Measurements from ENCODE around the gene MIS18BP1.
"Not testable (repeated sequence)": the region's sequence is repeated elsewhere in the genome, so short reads cannot be mapped to it uniquely, and the experiment has no call there.

Gene MIS18BP1

DNA sequence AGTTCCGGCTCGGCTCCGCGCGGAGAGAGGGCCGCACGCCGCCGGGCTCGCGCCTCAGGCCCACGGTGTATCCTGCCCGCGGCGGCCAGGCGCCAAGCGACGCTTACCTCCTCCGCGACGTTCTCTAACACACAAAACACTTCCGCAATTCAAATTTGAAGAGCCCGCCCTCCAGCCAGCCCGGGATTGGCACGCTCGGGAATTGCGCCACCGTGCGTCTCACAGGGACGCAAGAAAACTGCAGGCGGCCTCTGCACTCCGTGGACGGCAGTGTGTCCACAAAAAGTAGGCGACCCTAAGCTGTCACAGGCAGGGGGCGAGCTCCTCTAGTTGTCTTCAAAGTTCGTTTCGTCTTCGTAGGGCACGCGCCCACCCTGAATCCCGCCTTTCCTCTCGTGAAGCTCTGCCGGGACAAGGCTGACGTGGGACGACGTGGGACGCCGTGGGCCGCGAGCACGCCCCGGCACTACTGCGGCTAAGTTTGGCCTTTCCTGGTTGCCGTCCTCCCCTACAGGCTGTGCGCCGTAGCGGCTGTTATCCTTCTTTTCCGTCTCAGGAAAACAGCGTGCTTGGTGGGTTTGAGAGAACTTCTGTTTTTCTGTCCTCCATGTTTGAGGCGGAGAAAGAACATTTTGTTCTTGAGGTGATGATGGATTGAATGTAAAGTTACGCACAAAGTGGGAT, at the start of gene MIS18BP1:
Gene MIS18BP1, minus strand, starts transcription at position 133 of the 684 bp plus-strand sequence. CDS start 5,916 bp downstream, outside the sequence.
- peak; percentile 90 to 98 for DNase-seq

DNA sequence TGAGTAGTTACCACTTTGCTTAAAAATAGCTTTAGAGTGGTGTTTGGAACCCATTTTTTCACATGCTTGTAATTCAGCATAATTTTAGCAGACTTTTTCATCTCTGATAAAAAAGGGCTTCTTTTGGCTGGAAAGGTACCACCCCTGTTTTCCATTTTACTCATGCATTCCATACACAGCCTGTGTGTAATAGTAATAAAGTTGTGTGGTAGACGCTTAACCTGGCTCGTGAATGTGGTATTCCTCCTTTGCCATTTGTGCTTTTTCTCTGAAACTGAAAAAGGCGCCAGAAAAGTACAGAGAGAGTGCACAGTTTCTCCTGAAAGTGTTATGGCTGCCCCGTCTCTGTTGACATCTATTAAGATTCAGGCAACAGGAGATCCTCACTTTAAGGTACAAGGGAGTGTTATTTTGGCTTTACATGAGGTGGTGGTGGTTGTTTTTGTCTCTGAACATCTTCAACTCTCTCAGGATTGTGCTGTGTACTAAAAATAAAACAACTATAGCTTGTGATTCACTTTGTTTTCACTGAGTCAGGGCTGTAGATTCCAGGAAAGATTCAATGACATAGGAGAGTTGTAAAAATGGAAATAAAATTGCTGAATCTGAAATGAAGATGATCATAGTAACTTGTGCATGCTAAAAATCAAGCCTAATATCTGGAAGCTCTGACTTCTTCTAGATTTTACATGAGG, 45.6 kb upstream of the MIS18BP1 start:
- no peak for DNase-seq

DNA sequence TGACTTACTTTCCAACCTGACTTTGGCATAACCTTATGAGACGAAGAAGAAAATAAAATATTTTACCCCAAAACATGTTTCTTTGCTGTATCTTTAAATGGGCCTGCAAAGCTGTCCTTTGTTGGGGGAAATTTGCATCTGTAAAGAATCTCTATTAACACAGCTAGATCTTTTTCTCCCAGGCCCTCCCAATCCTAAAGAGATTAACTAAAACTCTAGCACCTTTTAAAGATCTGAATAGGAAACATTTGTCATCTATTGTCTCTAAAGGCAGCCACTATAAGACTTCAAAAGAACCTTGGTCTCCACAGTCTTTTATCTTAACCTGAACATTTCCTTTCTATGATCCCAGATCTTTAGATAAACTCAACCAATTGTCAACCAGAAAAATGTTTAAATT, 41.8 kb upstream of the MIS18BP1 start:
- DNase-seq: not testable (repeated sequence)

DNA sequence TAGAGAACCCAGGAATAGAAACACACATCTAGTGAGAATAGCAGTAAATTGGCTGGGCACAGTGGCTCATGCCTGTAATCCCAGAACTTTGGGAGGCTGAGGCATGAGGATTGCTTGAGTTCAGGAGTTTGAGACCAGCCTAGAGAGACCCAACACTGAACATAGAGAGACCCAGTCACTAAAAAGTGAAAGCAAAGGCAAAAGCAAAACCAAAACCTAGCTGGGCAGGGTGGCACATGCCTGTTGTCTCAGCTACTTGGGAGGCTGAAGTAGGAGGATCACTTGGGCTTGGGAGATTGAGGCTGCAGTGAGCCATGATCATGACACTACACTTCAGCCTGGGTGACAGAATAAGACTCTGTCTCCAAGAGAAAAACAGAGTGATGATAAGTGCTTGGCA, 37.5 kb upstream of the MIS18BP1 start:
- no peak for DNase-seq

DNA sequence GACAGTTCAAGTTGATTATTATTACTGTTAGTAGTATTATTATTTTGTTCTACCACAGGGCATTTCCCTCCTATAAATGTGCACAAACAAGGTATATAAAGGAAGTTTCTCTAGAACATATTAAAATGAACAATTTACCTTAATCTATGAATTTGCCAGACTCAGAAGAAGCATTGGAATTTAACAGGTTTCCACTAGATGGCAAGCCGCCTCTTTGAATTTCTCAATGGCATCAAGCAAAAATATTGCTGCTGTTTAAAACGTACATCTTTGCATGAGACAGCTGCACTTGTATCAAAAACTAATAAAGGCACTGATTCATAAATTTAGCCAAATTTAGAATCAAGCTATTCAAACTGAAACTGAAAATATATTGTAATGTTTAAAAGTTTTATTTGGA, 34.6 kb upstream of the MIS18BP1 start:
- DNase-seq: no peak

DNA sequence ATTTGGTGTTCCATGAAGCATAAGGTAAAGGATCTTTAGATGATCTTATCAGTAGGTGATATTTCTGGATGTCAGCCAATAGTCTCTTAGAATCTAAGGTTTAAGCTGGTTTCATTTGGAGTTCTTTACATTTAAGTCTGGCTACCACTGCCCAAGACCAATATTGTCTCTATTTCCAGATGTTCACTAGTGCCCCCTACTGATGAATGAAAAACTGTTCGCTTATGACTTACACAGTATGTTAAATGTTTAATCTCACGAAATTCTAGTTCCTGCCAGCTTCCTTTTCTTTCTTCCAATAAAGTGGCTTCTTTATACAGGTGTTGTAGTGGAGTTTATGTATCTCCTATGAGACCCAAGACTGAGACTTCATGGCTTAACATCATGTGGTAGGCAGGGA, 31.8 kb upstream of the MIS18BP1 start:
- no peak for DNase-seq

DNA sequence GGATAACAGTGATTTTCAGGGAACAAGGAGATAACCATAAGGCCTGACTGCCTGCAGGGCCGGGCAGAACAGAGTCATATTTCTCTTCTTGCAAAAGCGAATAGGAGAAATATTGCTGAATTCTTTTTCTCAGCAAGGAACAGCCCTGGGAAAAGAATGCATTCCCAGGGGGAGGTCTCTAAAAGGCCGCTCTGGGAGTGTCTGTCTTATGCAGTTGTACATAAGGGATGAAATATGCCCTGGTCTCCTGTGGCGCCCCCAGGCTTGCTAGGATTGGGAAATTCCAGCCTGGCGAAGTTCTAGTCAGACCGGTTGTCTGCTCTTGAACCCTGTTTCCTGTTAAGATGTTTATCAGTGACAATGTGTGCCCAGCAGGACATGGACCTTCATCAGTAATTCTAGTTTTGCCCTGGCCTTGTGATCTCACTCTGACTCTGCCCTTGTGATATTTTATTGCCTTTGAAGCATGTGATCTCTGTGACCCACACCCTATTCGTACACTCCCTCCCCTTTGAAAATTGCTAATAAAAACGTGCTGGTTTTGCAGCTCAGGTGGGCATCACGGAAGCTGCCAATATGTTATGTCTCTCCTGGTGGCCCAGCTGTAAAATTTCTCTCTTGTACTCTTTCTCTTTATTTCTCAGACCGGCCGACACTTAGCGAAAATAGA, 28.9 kb upstream of the MIS18BP1 start:
- not testable (repeated sequence) for DNase-seq

DNA sequence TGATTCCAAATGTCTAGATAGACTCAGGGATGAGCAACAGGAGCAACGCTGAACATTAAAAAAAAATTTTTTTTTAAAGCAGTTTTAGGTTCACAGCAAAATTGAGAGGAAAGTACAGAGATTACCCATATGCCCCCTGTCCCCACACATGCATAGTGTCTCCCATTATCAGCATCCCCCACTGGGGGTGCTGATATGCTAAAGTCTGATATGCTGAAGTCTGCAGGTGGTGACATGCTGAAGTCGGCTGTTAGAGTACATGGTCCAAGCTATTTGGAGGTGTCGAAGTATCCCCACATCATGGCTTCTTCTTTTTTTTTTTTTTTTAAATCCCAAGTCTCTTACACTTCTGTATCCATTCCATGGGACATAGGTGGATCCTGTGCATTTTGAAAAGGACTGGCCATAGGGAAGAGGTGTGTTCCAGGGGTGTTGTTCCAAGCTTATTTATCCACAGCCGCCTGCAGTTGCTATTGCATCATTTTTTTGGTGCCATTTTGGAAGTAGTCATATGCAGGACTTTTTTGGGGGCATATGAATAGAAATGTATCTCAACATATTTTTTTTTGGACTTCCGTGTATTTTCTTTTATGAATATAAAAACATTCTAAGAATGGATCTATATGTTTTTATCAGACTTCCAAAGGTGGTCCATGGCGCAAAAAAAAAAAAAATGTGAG, 19.0 kb upstream of the MIS18BP1 start:
- DNase-seq: no peak

DNA sequence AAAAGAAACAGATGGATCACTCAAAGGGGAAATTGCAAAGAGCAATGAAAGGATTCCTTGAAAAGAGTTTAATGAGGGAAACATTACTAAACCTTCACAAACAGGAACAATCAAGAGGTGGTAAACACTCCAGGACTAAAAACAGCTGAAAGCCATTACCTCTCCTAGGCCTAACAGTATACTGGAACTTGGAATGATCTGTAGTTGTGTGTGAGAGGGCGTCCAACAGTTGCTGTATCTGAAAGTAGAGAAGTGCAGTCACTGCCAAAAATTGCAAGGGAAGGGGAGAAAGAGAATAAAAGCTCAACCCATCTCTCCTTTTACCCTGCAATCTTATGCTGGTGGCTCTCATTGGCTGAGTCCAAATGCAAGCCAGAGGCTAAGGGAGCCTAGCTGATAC, 17.0 kb upstream of the MIS18BP1 start:
- DNase-seq: no peak

DNA sequence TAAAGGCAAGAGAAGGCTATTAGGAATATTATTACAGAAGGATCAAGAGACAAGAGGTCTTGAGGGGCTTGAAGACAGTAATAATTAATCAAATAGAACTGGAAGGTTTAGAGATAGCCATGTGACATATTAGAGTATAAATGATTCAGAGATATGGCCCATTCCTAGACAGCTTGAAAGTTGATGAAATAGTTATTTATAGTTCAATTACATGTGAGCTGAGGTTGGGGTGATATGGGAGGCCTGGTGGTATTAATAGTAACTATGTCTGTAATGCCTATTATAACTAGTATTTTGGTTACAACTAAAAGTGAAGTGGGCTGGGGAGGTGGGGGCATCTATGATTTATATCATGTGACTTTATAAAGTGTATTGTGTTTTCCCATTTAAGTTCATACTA, 14.1 kb upstream of the MIS18BP1 start:
- no peak for DNase-seq

DNA sequence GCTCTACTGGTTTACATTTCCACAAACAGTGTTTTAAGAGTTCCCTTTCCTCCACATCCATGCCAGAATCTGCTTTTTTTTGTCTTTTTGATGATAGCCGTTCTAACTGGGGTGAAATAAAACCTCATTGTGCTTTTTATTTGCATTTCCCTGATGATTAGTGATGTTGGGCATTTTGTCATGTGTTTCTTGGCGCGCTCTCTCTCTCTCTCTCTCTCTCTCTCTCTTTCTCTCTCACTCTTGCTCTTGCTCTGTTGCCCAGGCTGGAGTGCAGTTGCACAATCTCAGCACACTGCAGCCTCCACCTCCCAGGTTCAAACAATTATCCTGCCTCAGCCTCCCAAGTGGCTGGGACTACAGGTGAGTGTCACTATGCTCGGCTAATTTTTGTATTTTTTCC, 9.6 kb upstream of the MIS18BP1 start:
- no peak for DNase-seq

DNA sequence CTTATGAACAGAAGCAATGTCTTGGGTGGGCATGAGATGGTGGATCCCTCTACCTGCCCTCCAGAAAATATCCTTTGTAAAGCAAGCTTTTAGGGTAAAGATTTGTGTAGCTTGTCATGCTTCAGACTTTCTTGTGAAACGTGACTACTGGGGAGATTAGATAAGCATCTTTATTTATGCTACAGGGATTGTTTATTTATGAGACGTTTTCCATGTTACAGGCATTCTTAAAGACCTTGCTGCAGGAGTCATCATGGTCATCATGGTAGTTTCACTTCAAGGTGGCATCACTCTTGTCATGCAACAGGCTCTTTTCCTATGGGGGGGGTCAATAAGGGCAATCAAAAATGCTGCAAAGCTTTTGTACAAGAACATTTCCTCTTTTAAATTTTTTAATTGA, 8.2 kb upstream of the MIS18BP1 start:
- DNase-seq: no peak

DNA sequence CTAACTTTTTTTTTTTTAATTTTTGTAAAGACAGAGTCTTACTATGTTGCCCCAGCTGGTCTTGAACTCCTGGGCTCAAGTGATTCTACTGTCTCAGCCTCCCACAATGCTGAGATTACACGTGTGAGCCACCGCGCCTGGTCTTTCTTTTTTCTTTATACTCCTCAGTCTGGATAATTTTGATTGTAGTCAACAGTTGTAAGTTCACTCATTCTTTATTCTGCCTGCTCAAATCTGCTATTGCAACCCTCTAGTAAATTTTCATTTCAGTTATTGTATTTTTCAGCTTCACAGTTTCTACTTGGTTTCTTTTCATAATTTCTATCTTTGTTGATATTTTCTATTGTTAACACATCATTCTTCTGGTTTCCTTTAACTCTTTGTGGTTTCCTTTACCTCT, 5.8 kb upstream of the MIS18BP1 start:
- DNase-seq: no peak

DNA sequence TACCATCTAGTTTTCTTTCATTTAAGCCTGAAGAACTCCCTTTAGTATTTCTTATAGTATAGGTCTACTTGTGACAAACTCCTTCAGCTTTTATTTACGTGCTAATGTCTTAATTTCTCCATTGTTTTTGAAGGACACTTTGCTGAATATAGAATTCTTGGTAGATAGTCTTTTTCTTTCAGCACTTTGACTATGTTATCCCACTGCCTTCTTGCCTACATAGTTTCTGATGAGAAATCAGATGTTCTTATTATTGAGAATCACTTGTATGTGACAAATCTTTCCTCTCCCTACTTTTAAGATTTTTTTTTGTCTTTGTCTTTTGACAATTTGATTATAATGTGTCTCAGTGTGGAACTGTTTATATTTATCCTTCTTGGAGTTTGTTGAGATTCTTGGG, 5.1 kb upstream of the MIS18BP1 start:
- no peak for DNase-seq

DNA sequence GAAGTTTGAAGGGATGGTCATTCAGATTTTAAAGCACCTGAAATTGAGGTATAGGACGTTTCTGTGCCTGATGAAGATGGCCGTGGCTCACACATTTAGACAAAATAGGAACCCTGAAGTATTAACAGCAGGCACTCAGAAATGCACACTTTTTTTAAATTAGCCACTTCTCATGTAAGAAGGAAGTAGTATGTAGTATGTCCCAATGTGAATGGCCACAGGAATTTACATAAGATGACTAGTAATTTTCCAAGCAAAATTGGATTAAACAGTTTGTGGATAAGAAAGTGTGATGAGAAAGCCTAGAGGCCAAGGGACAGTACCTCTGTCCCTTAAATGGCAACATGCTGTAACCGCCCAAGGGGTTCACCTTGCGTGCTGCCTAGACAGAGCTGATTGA, 1.8 kb upstream of the MIS18BP1 start:
- no peak for DNase-seq

DNA sequence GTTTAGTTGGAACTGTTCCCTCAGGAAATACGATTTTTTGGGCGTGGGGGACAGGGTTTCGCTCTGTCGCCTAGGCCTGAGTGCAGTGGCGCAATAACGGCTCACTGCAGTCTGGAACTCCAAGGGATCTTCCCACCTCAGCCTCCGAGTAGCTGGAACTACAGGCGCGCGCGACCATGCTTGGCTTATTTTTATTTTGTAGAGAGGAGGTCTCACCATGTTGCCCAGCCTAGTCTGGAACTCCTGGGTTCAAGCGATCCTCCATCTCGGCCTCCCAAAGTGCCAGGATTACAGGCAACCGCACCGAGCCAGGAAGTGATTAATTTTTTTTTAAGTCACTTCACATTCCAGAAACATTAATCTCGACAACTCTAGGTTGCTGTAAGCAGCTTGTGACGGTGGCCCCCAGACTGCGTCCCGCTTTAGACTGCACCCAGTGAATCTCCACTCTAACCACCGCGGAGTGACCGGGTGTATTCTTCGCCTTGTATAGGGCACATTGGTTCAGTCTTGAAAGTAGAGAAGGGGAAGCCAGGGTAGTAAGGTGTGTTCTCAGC, 830 bp upstream of the MIS18BP1 start:
- DNase-seq: no peak

DNA sequence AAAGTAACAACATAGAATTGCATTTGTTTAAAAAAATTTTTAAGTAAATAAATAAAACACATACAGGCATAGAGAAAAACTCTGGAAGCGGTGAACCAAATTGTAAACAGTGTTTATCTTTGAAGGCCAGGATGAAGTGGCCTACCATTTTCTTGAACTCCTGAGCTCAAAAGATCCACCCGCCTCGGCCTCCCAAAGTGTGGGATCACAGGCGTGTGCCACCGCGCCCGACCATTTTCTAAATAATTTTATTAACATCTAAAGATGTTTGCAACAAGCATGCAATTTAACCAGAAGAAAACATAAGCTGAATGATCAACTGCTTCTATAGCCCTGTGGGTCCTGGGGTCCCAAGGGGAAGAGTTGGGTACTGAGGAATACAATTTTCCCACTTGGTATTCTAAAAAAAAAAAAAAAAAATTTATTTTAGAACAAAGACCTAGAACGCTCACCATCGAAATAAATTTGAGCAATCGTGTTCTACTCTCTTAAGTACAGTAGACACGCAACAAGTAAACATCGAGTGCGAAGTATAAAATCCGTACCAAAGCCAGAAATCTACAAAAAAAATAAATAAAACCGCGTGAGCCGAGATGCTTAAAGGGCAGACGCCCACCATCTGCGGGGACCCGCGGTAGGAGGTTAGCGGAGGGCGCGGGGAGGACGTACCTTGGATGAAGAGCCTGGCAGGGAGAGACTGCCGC, 484 bp downstream of the MIS18BP1 start:
- DNase-seq: no peak

DNA sequence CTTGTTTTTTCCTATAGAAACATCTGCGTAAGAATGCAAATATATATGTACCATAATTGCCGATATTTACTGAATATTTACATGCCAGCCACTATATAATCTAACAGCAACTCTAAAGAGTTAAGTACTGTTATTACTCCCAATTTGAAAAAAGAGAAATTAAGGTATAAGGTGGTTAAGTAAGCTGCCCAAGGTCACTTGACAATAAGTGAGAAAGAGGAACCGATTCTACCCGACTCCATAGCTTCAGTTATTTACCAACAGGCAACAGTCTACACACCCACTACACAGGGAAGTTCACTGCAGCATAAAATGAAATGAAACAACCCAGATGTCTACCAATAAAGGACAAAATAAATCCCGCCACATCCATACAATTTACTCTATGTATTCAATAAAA, 1.1 kb downstream of the MIS18BP1 start:
- DNase-seq: no peak

DNA sequence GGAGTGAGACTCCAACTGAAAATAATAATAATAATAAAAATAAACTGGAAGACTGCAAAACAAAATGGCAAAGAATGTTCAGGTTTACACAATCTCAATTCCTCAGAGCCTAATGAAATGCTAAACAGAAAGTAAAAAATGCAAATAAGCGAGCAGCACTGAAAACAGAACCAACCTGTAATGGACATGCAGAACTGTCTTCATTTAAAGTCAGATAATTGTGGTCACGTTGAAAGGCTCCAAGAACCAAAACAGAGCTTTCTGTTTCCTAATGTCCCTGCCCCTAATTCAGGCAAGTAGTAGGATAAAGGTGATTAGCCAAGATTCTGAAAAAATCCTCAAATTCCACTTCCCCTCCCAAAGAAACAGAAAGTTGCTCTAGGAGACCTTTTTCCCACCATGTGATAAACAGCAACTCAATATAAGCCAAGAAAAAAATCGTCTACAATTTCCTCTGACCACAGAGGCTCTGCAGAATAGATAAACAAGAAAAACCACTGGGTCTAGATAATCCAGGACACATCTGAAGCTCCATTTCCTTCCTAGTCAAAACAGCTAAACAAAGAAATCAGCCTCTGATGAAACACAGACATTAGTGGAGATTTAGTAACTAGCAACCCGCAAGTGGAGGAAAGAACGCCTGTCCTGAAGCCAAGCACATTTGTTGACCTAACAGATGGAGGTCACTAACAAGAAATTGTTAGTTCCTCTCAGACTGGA, 3.0 kb downstream of the MIS18BP1 start:
- no peak for DNase-seq

DNA sequence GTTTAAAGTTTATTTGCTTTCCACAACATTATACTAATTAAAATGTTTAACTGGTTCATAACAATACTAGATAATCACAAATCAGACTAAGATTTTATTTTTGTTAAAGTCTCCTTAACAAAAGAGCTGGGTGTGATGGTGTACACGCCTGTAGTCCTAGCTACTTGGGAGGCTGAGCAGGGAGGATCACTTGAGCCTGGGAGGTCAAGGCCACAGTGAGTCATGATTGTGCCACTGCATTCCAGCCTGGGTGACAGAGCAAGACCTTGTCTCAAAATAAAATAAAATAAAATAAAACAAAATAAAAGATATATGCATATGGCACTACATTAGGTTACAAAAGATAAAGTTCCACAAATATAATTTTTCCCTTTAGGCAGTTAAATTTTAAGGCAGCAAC, 5.6 kb downstream of the MIS18BP1 start:
- no peak for DNase-seq

DNA sequence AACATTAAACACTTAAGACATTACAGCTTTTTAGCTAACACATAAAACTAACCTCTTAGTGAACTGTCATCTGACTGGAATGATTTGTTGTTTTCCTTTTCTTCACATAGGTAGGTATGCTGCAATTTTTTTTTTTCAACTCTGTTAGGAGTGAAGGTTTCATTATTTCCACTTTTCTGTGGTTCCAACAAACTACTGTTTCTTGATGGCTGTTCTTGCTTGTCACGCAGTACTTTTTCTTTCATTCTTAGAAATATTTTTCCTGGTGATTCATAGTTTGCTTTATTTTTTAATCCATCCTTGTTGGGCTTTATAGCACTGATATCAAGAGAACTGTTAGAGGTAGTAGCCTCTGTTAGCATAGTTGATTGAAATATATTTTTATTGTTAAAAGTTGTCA, 6.3 kb downstream of the MIS18BP1 start:
- DNase-seq: no peak

DNA sequence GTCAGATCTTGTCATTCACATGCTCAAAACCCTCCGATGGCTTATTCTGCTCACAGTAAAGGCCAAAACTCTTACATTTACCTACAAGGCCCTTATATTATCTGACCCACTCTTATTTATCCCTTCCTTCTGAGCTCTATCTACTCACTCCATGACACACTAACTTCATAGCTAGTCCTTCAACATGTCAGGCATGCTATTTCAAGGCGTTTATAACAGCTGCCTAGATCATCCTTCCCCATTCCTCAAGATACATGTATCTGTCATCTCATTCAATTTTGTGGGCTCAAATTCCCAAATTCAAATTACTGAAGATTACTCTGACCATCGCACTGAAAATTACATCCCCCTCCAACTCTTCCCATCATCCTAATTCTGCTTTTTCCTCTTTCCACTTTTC, 6.9 kb downstream of the MIS18BP1 start:
- DNase-seq: no peak

Data from NCI-H187 (cell line).